DOHH2 (cell line): ENCODE results near the gene INPP4B.

Experiments
- H3F3A ChIP-seq: fragments of 200-600 bp; sonication (generic), shearing (Covaris generic); 2 replicates; pipeline ENCODE4 v1.6.0; 2016; ENCODE audit warnings: antibody characterized with exemption, mild to moderate bottlenecking; ENCODE audit not compliant: control insufficient read depth, insufficient read depth
- H3K27ac ChIP-seq: fragments of 200-600 bp; sonication (generic); 2 replicates; pipeline ENCODE4 v1.5.1; 2014; ENCODE audit warnings: low read depth, mild to moderate bottlenecking, low read length, moderate library complexity
- H3K27me3 ChIP-seq: fragments of 200-600 bp; sonication (generic); 2 replicates; pipeline ENCODE4 v1.6.1; 2014; ENCODE audit warnings: mild to moderate bottlenecking, low read length, mixed read lengths; ENCODE audit not compliant: control insufficient read depth
- H3K36me3 ChIP-seq: fragments of 200-600 bp; sonication (generic); 2 replicates; pipeline ENCODE4 v1.6.1; 2014; ENCODE audit warnings: mild to moderate bottlenecking, low read length, moderate library complexity, mixed read lengths; ENCODE audit not compliant: control insufficient read depth
- H3K4me1 ChIP-seq: fragments of 200-600 bp; sonication (generic); 2 replicates; pipeline ENCODE4 v1.6.1; 2014; ENCODE audit warnings: mild to moderate bottlenecking, low read length, mixed read lengths; ENCODE audit not compliant: control insufficient read depth
- H3K4me2 ChIP-seq: fragments of 200-600 bp; sonication (generic); 2 replicates; pipeline ENCODE4 v1.6.0; 2014; ENCODE audit warnings: mild to moderate bottlenecking, low read length, moderate library complexity
- H3K4me3 ChIP-seq: fragments of 200-600 bp; sonication (generic); 2 replicates; pipeline ENCODE4 v1.5.1; 2014; ENCODE audit warnings: mild to moderate bottlenecking, low read length, mixed read lengths
- H3K79me2 ChIP-seq: fragments of 200-600 bp; sonication (generic); 2 replicates; pipeline ENCODE4 v1.6.1; 2014; ENCODE audit warnings: mild to moderate bottlenecking, low read length, mixed read lengths; ENCODE audit not compliant: control insufficient read depth
- H3K9me2 ChIP-seq: fragments of 200-600 bp; sonication (generic); replicated peaks from 2 replicates; pipeline ENCODE4 v1.6.1; 2014; ENCODE audit warnings: mild to moderate bottlenecking, low read length, mixed read lengths; ENCODE audit not compliant: control insufficient read depth
- H3K9me3 ChIP-seq: fragments of 200-600 bp; sonication (generic); 2 replicates; pipeline ENCODE4 v1.6.1; 2014; ENCODE audit warnings: antibody characterized with exemption, low read length, mixed read lengths; ENCODE audit not compliant: control insufficient read depth, insufficient read depth
- H4K20me1 ChIP-seq: fragments of 200-600 bp; sonication (generic); 2 replicates; pipeline ENCODE4 v1.6.0; 2014; ENCODE audit warnings: low read depth, mild to moderate bottlenecking, antibody characterized with exemption, low read length, moderate library complexity; ENCODE audit not compliant: control insufficient read depth, insufficient read depth
- EZH2phosphoT487 ChIP-seq: fragments of 200-600 bp; sonication (generic); IDR thresholded peaks from 2 replicates; pipeline ENCODE4 v1.6.1; 2017; ENCODE audit warnings: borderline replicate concordance, mild to moderate bottlenecking, antibody characterized with exemption, low read length, moderate library complexity, mixed read lengths
- TF ChIP-seq, protein P1 (sequence below): fragments of 200-600 bp; sonication (generic); IDR thresholded peaks from one replicate; pipeline ENCODE4 v1.5.1; 2014; ENCODE audit warnings: antibody characterized with exemption, mild to moderate bottlenecking, low read depth, low read length; ENCODE audit not compliant: poor library complexity, severe bottlenecking

INPP4B gene

GRCh38 chr4:142883040-142883832 lies 37.1 kb upstream of the INPP4B start:
- no peak overlapping the region for H3K4me2 ChIP-seq
- H4K20me1 ChIP-seq: no peaks in the 10 kb centered on the region
- H3K4me3 ChIP-seq: no peak overlapping the region
- H3K9me2 ChIP-seq: no peaks in the 10 kb centered on the region
- no peaks in the 10 kb centered on the region for H3F3A ChIP-seq
- no peaks in the 10 kb centered on the region for H3K9me3 ChIP-seq
- no peak overlapping the region for H3K27ac ChIP-seq
- no peaks in the 10 kb centered on the region for H3K79me2 ChIP-seq
- H3K27me3 ChIP-seq: 0 out of 2 replicates have a peak, but pooled peaks cover 4% of the 10 kb centered on the region
- H3K36me3 ChIP-seq: no peaks in the 10 kb centered on the region
- no peaks in the 10 kb centered on the region for H3K4me1 ChIP-seq
- TF ChIP-seq EZH2phosphoT487: no peak
- TF ChIP-seq, protein P1, sequence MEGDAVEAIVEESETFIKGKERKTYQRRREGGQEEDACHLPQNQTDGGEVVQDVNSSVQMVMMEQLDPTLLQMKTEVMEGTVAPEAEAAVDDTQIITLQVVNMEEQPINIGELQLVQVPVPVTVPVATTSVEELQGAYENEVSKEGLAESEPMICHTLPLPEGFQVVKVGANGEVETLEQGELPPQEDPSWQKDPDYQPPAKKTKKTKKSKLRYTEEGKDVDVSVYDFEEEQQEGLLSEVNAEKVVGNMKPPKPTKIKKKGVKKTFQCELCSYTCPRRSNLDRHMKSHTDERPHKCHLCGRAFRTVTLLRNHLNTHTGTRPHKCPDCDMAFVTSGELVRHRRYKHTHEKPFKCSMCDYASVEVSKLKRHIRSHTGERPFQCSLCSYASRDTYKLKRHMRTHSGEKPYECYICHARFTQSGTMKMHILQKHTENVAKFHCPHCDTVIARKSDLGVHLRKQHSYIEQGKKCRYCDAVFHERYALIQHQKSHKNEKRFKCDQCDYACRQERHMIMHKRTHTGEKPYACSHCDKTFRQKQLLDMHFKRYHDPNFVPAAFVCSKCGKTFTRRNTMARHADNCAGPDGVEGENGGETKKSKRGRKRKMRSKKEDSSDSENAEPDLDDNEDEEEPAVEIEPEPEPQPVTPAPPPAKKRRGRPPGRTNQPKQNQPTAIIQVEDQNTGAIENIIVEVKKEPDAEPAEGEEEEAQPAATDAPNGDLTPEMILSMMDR: peak; percentile 42

- H3K4me2 ChIP-seq: no peak overlapping the region
- H3F3A ChIP-seq: no peaks in the 10 kb centered on the region
- no peaks in the 10 kb centered on the region for H3K36me3 ChIP-seq
- H3K27ac ChIP-seq: no peak overlapping the region
- no peaks in the 10 kb centered on the region for H3K9me3 ChIP-seq
- H3K4me1 ChIP-seq: no peaks in the 10 kb centered on the region
- H3K27me3 ChIP-seq: 0 out of 2 replicates have a peak, but pooled peaks cover 4% of the 10 kb centered on the region
- TF ChIP-seq EZH2phosphoT487: no peak
- TF ChIP-seq, protein P1: no peak
- H4K20me1 ChIP-seq: no peaks in the 10 kb centered on the region
- H3K79me2 ChIP-seq: no peaks in the 10 kb centered on the region
- H3K9me2 ChIP-seq: no peaks in the 10 kb centered on the region
- no peak overlapping the region for H3K4me3 ChIP-seq
Observed at GRCh38 chr4:142882159-142882558, 36.1 kb upstream of the INPP4B start.

GRCh38 chr4:142881331-142881730 lies 35.2 kb upstream of the INPP4B start:
- no peaks in the 10 kb centered on the region for H3K9me2 ChIP-seq
- H3K36me3 ChIP-seq: no peaks in the 10 kb centered on the region
- H3F3A ChIP-seq: no peaks in the 10 kb centered on the region
- no peaks in the 10 kb centered on the region for H3K4me1 ChIP-seq
- no peak overlapping the region for H3K4me2 ChIP-seq
- no peaks in the 10 kb centered on the region for H4K20me1 ChIP-seq
- no peak overlapping the region for H3K27ac ChIP-seq
- H3K27me3 ChIP-seq: 0 out of 2 replicates have a peak, but pooled peaks cover 4% of the 10 kb centered on the region
- H3K79me2 ChIP-seq: no peaks in the 10 kb centered on the region
- no peak overlapping the region for H3K4me3 ChIP-seq
- no peak for TF ChIP-seq EZH2phosphoT487
- TF ChIP-seq, protein P1: no peak
- no peaks in the 10 kb centered on the region for H3K9me3 ChIP-seq
